Smooth muscle cell (in vitro differentiated cells): ENCODE measurements around the gene TM9SF2. TPM values are rescaled to one million over a fixed set of nuclear protein-coding genes. Genes with fewer than 3 reads are reported as not detected.

Source experiments
- DNase-seq: peaks from one replicate; lab custom pipeline; 2025; ENCODE audit not compliant: unreplicated experiment; lab: John Stamatoyannopoulos, UW
- H2AFZ ChIP-seq: fragments of 200-600 bp; sonication (generic); 2 replicates; pipeline ENCODE4 v1.6.0; 2016; ENCODE audit warnings: antibody characterized with exemption, low read depth, mild to moderate bottlenecking
- H3F3A ChIP-seq: fragments of 200-600 bp; sonication (generic); 2 replicates; pipeline ENCODE4 v1.6.0; 2017; ENCODE audit warnings: antibody characterized with exemption, low read depth
- H3K27ac ChIP-seq: fragments of 200-600 bp; sonication (generic); 2 replicates; pipeline ENCODE4 v1.5.1; 2016; ENCODE audit warnings: low read depth, mild to moderate bottlenecking
- H3K27me3 ChIP-seq: fragments of 200-600 bp; sonication (generic); 2 replicates; pipeline ENCODE4 v1.6.1; 2016; ENCODE audit warnings: low read depth, mild to moderate bottlenecking
- H3K36me3 ChIP-seq: fragments of 200-600 bp; sonication (generic); 2 replicates; pipeline ENCODE4 v1.5.1; 2016; ENCODE audit warnings: low read depth
- H3K4me1 ChIP-seq: fragments of 200-600 bp; sonication (generic); 2 replicates; pipeline ENCODE4 v1.5.1; 2016; ENCODE audit warnings: low read depth
- H3K4me2 ChIP-seq: fragments of 200-600 bp; sonication (generic); 2 replicates; pipeline ENCODE4 v1.6.0; 2016; ENCODE audit warnings: mild to moderate bottlenecking
- H3K4me3 ChIP-seq: fragments of 200-600 bp; sonication (generic); 2 replicates; pipeline ENCODE4 v1.5.1; 2016; ENCODE audit warnings: mild to moderate bottlenecking
- H3K79me2 ChIP-seq: fragments of 200-600 bp; sonication (generic); 2 replicates; pipeline ENCODE4 v1.6.0; 2016; ENCODE audit warnings: low read depth, mild to moderate bottlenecking
- H3K9ac ChIP-seq: fragments of 200-600 bp; sonication (generic); 2 replicates; pipeline ENCODE4 v1.6.0; 2016; ENCODE audit warnings: low read depth
- H3K9me3 ChIP-seq: fragments of 200-600 bp; sonication (generic); replicated peaks from 2 replicates; pipeline ENCODE4 v1.5.1; 2016; ENCODE audit warnings: low read depth
- H4K20me1 ChIP-seq: fragments of 200-600 bp; sonication (generic); 2 replicates; pipeline ENCODE4 v1.6.0; 2016; ENCODE audit warnings: low read depth
- CTCF ChIP-seq: fragments of 200-600 bp; sonication (generic); IDR thresholded peaks from 2 replicates; pipeline ENCODE4 v1.5.1; 2017; ENCODE audit warnings: borderline replicate concordance, mild to moderate bottlenecking, antibody characterized with exemption; ENCODE audit not compliant: insufficient read depth, poor library complexity, severe bottlenecking
- WGBS: methylation state at CpG from one replicate; pipeline ENCODE4 v1.1.7; 2016; ENCODE audit warnings: low lambda C conversion rate; 5-methylcytosine and 5-hydroxymethylcytosine counted together
- polyA plus RNA-seq: library from polyadenylated mRNA; unstranded; fragments of >200 nt; fragmentation: Nextera tagmentation; extraction: Ambion mirVana; gene quantifications from 2 replicates; pipeline ENCODE4 v1.2.1, GENCODE V29; 2016
- total RNA-seq: library from RNA; depleted of rRNA; stranded (reverse); fragments of >200 nt; gene quantifications from 2 replicates; pipeline ENCODE4 v1.2.3, GENCODE V29; 2014

Gene TM9SF2
- total and polyA plus RNA-seq, 2 experiments from 2014 or later = 195 to 272 TPM

GRCh38 chr13:99509479-99509878 lies 8.2 kb downstream of the TM9SF2 start:
- no peak overlapping the region for H3K9ac ChIP-seq
- H3K79me2 ChIP-seq = peaks cover 100% of the 10 kb centered on the region
- no peak overlapping the region for H3K4me3 ChIP-seq
- H3K36me3 ChIP-seq = no peaks in the 10 kb centered on the region
- no peak overlapping the region for H2AFZ ChIP-seq
- TF ChIP-seq CTCF = no peak
- no peak overlapping the region for H3K4me2 ChIP-seq
- H3K4me1 ChIP-seq = peaks cover 6% of the 10 kb centered on the region
- H3K9me3 ChIP-seq = no peaks in the 10 kb centered on the region
- H4K20me1 ChIP-seq = peaks cover 100% of the 10 kb centered on the region
- no peak for DNase-seq
- H3K27ac ChIP-seq = no peak overlapping the region
- no peaks in the 10 kb centered on the region for H3K27me3 ChIP-seq
- 96% methylated on average over 4 of the region's 4 CpGs for WGBS
- H3F3A ChIP-seq = no peaks in the 10 kb centered on the region

DNA sequence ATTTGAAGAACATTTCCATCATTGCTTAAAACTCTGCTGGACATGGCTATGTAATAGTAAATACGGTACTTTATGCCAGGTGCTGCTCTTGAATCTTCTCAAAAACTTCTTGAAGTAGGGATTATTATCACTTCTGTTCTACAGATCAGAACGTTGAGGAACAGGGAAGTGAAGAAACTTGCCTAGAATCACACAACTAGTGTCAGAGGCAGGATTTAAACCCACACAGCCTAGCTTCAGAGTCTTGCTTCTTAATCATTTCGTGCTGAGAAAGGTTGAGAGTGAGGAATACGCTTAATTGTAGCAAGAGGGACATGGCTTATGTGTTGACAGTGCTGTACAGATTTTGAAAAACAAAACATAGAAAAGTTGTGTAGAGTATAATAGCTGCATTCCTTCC lies 13.5 kb downstream of the TM9SF2 start:
- H3K4me1 ChIP-seq = peaks cover 6% of the 10 kb centered on the region
- H3K4me3 ChIP-seq = no peak overlapping the region
- no peak for DNase-seq
- H3K27me3 ChIP-seq = no peaks in the 10 kb centered on the region
- TF ChIP-seq CTCF = no peak
- H3K79me2 ChIP-seq = peaks cover 97% of the 10 kb centered on the region
- H3K9me3 ChIP-seq = no peaks in the 10 kb centered on the region
- no peaks in the 10 kb centered on the region for H3K36me3 ChIP-seq
- H2AFZ ChIP-seq = no peak overlapping the region
- H3K27ac ChIP-seq = no peak overlapping the region
- no peak overlapping the region for H3K9ac ChIP-seq
- WGBS = 97% methylated on average over 4 of the region's 4 CpGs
- H3K4me2 ChIP-seq = no peak overlapping the region
- H4K20me1 ChIP-seq = peaks cover 98% of the 10 kb centered on the region
- no peaks in the 10 kb centered on the region for H3F3A ChIP-seq

DNA sequence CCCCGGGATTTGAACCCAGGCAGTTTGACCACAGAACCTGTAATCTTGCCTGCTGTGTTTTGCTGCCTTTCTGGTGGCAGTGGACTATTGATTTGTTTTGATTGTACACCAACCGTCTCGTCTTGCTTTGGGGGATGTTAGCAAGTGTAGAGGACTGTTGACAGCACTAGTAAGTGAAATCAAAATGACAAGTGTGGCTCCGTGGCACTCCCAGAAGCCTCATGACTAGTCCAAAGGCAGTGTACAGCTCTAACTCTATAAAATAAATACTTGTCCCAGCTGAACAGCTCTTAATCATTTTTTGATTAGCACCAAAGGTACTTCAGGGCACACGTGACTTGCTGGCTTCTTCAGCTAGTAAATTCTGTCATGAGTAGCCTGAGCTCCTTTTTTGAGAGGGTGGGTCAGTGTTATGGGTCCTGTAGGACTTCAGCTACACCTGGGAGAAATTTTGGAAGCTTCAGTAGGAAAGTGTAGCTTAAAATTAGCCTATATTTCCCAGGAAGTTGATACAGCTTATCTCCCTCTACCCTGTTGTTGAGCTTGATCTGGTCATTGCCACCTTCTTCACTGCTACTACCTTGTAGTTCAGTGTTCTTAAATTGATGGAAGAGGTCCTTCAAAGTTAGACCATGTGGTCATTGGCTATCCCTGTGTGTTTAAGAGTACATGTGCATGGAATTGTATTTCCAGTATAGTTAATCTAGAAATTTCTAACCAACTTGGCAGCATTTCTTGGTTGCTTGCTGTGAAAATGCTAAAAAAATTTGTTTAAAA lies 15.1 kb downstream of the TM9SF2 start:
- Histone ChIP-seq H3K9ac (no peak overlapping the region), H2AFZ (no peak overlapping the region), H3K27me3 (no peaks in the 10 kb centered on the region), H3K9me3 (no peaks in the 10 kb centered on the region), H3K4me1 (peaks cover 6% of the 10 kb centered on the region), H3F3A (no peaks in the 10 kb centered on the region), H3K27ac (no peak overlapping the region), H3K36me3 (no peaks in the 10 kb centered on the region), H4K20me1 (peaks cover 95% of the 10 kb centered on the region), H3K4me3 (no peak overlapping the region), H3K4me2 (no peak overlapping the region), H3K79me2 (peaks cover 82% of the 10 kb centered on the region)
- 87% methylated on average over 5 of the region's 5 CpGs for WGBS
- TF ChIP-seq CTCF = no peak
- DNase-seq = no peak

DNA sequence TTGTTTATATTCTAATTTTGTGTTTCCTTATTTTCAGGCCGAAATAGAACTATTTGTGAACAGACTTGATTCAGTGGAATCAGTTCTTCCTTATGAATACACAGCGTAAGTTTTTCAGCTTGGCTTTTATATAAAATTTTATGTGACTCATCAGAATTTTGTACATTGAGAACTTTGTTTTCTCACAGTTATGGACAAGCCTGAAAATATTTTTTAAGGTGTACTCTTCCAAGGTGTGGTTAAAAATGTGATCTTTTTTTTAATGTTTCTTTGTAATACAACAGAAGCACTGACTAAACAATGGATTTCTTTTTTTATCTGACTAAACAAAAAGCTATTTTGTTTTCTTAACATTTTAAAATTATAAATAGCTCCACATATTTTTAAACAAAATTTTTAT lies 16.3 kb downstream of the TM9SF2 start:
- no peak overlapping the region for H3K4me2 ChIP-seq
- no peaks in the 10 kb centered on the region for H3K36me3 ChIP-seq
- no peaks in the 10 kb centered on the region for H3K27me3 ChIP-seq
- no peak for DNase-seq
- no peak for TF ChIP-seq CTCF
- peaks cover 95% of the 10 kb centered on the region for H4K20me1 ChIP-seq
- H3K9me3 ChIP-seq = no peaks in the 10 kb centered on the region
- no peak overlapping the region for H2AFZ ChIP-seq
- H3K4me1 ChIP-seq = peaks cover 1% of the 10 kb centered on the region
- H3K27ac ChIP-seq = no peak overlapping the region
- H3K9ac ChIP-seq = no peak overlapping the region
- H3K4me3 ChIP-seq = no peak overlapping the region
- no peaks in the 10 kb centered on the region for H3F3A ChIP-seq
- 100% methylated on average over 2 of the region's 2 CpGs for WGBS
- H3K79me2 ChIP-seq = peaks cover 75% of the 10 kb centered on the region
